ENCODE measurements around the gene ACER2. TPM values are rescaled to one million over a fixed set of nuclear protein-coding genes. Genes with fewer than 3 reads are reported as not detected.

ACER2 gene
- total and polyA plus RNA-seq, 2 of the 8 experiments (the other 6 are each of a cell fraction or from before 2014, with no cell fraction given): 7.4 to 8.8 TPM

DNA sequence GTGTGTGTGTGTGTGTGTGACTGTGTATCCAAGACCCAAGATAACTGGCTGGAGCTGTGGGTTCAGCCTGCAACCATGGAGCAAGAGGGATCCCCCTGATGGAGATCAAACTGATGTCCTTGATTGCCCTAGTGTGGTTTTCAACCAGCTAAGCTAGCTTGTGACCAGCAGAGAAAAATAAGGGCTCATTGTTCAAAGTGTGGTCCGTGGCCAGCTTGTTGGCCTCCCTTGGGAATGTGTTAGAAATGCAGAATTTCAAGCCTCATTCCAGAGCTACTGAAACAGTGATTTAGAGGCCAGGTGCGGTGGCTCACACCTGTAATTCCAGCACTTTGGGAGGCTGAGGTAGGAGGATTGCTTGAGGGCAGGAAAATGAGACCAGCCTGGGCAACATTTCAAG, 79.9 kb downstream of the ACER2 start:
- Histone ChIP-seq H4K20me1 (replicated peaks in 1 of 2; ENCODE audit: control insufficient read depth in 1 of 2, insufficient read depth in 2 of 2, low read length in 2 of 2) (no peaks in the 10 kb centered on the region), H2BK12ac (ENCODE audit: low read depth, low read length) (no peak overlapping the region), H3K27ac (ENCODE audit: low read depth, low read length) (no peak overlapping the region), H3K27me3 (replicated peaks in 1 of 4; ENCODE audit: control insufficient read depth in 3 of 4, extremely low read depth in 1 of 4, insufficient read depth in 3 of 4, low read length in 3 of 4) (no peaks in the 10 kb centered on the region), H2AK5ac (ENCODE audit: low read depth, low read length) (no peak overlapping the region), H3K79me2 (ENCODE audit: control insufficient read depth in 1 of 2, insufficient read depth in 2 of 2, low read length in 2 of 2) (no peaks in the 10 kb centered on the region), H3K4me1 (replicated peaks in 1 of 4; ENCODE audit: control insufficient read depth in 3 of 4, insufficient read depth in 4 of 4, low read length in 3 of 4) (no peaks in the 10 kb centered on the region), H3K4me2 (ENCODE audit: insufficient read depth in 1 of 2, low read depth in 2 of 2, low read length in 2 of 2) (no peak overlapping the region), H3K36me3 (ENCODE audit: control insufficient read depth in 2 of 4, insufficient read depth in 4 of 4, low read length in 3 of 4) (no peaks in the 10 kb centered on the region), H4K5ac (ENCODE audit: insufficient read length, low read depth, low read length) (no peak overlapping the region), H2BK20ac (ENCODE audit: low read length) (no peak overlapping the region), H3K14ac (ENCODE audit: insufficient read length) (no peak overlapping the region), H3K18ac (ENCODE audit: extremely low read depth, low read length) (no peak overlapping the region), H3K4me3 (ENCODE audit: extremely low read depth in 1 of 4, insufficient read depth in 2 of 4, low read depth in 3 of 4, low read length in 4 of 4) (no peak overlapping the region), H2AFZ (ENCODE audit: low read length) (no peak overlapping the region), H3K9ac (replicated peaks in 1 of 4; ENCODE audit: extremely low read depth in 1 of 4, low read depth in 3 of 4, low read length in 3 of 4) (no peak overlapping the region), H2BK15ac (ENCODE audit: low read length) (no peak overlapping the region), H3K79me1 (ENCODE audit: low read depth, low read length) (no peaks in the 10 kb centered on the region), H2BK120ac (replicated peaks; ENCODE audit: low read depth, low read length) (no peak overlapping the region), H3K4ac (replicated peaks; ENCODE audit: insufficient read length, low read depth, low read length) (no peak overlapping the region), H3K23me2 (ENCODE audit: low read depth, low read length) (no peaks in the 10 kb centered on the region), H4K8ac (ENCODE audit: extremely low read depth, insufficient read depth, low read length) (no peak overlapping the region), H3K23ac (ENCODE audit: insufficient read length) (no peak overlapping the region), H3K56ac (replicated peaks; ENCODE audit: insufficient read length, low read depth, low read length) (no peak overlapping the region), H3K9me3 (ENCODE audit: insufficient read depth in 2 of 2, low read depth in 1 of 2, low read length in 1 of 2) (no peaks in the 10 kb centered on the region), H2BK5ac (ENCODE audit: low read depth, low read length) (no peak overlapping the region), H4K91ac (replicated peaks; ENCODE audit: insufficient read length, low read length) (no peak overlapping the region)
- CTCF ChIA-PET (ENCODE audit: partially characterized antibody): interaction anchor here (0.9 to 3.5 kb wide), 12 partner anchors 10 to 442 kb away, joined by 3 to 26 read pairs (median 4); no protein-coding TSS in a partner anchor
- DNase-seq (ENCODE audit: low read depth in 1 of 2, low spot score in 2 of 2) (no peak), FAIRE-seq (no peak)
- POLR2A ChIA-PET (ENCODE audit: partially characterized antibody): no interaction called here
- WGBS, 2 experiments (ENCODE audit: extremely low coverage in 1 of 2, insufficient coverage in 1 of 2, insufficient read length in 1 of 2, insufficient replicate concordance in 2 of 2, low coverage in 1 of 2, low lambda C conversion rate in 2 of 2, missing lambda C conversion rate in 1 of 2): 90% methylated on average over 2 of the region's 2 CpGs; no CpG with 5 or more reads in 1 of the 2 experiments
- no peak for TF ChIP-seq EP300 (IDR thresholded peaks at IDR 0.05; ENCODE audit: borderline replicate concordance in 1 of 2, low read depth in 2 of 2, low read length in 2 of 2)
- TF ChIP-seq SIX5 (IDR thresholded peaks at IDR 0.05; ENCODE audit: low read depth, low read length): no peak
- TF ChIP-seq SP4 (IDR thresholded peaks at IDR 0.05; ENCODE audit: low read length): no peak
- TF ChIP-seq RBBP5 (IDR thresholded peaks at IDR 0.05; ENCODE audit: borderline replicate concordance, low read depth, low read length): no peak
- TF ChIP-seq FOSL1 (IDR thresholded peaks at IDR 0.05; ENCODE audit: insufficient read depth, low read depth, low read length): no peak
- TF ChIP-seq BCL11A (IDR thresholded peaks at IDR 0.05; ENCODE audit: low read depth in 2 of 2, low read length in 2 of 2): no peak
- TF ChIP-seq ZNF274 (IDR thresholded peaks at IDR 0.05; ENCODE audit: borderline replicate concordance, extremely low read depth, low read length): no peak
- no peak for TF ChIP-seq BRCA1 (IDR thresholded peaks at IDR 0.05; ENCODE audit: low read depth, low read length)
- TF ChIP-seq RXRA (IDR thresholded peaks at IDR 0.05; ENCODE audit: insufficient read depth, low read depth, low read length): no peak
- TF ChIP-seq JUN (IDR thresholded peaks at IDR 0.05; ENCODE audit: low read depth, low read length): no peak
- no peak for TF ChIP-seq E2F6 (IDR thresholded peaks at IDR 0.05)
- TF ChIP-seq CBX8 (IDR thresholded peaks at IDR 0.05; ENCODE audit: borderline replicate concordance, low read depth, low read length): no peak
- TF ChIP-seq TAF7 (optimal IDR thresholded peaks at IDR 0.05; ENCODE audit: borderline replicate concordance, low read depth, low read length): no peak
- TF ChIP-seq SIN3A (conservative IDR thresholded peaks at IDR 0.05 in 1 of 2, IDR thresholded peaks at IDR 0.05 in 1 of 2; ENCODE audit: low read depth in 1 of 2, low read length in 2 of 2): no peak

All from H1 (cell line).